GM12891 (cell line): ENCODE data around the gene ABHD6.
"Not testable (repeated sequence)": the region's sequence is repeated elsewhere in the genome, so short reads cannot be mapped to it uniquely, and the experiment has no call there.

Source experiments
- DNase-seq: peaks from one replicate; pipeline ENCODE4 v3.0.0; 2011; ENCODE audit warnings: low spot score; ENCODE audit not compliant: insufficient read length
- FAIRE-seq: peaks from 2 replicates; lab custom pipeline; 2011; peaks lifted over from hg19 to GRCh38; lab: Jason Lieb, UNC
- PAX5 ChIP-seq: IDR thresholded peaks from 2 replicates; pipeline ENCODE4 v1.6.1; 2011; ENCODE audit warnings: low read length, moderate library complexity, mild to moderate bottlenecking; ENCODE audit not compliant: insufficient read depth, severe bottlenecking
- POLR2A ChIP-seq: IDR thresholded peaks from 2 replicates; pipeline ENCODE4 v1.6.1; 2011; ENCODE audit warnings: low read depth, low read length, control low read depth
- POLR2AphosphoS5 ChIP-seq: IDR thresholded peaks from 2 replicates; pipeline ENCODE4 v1.6.1; 2011; ENCODE audit warnings: low read depth, low read length, control low read depth
- POU2F2 ChIP-seq: IDR thresholded peaks from 2 replicates; pipeline ENCODE4 v1.6.1; 2011; ENCODE audit warnings: low read depth, mild to moderate bottlenecking, control low read depth, low read length, moderate library complexity
- SPI1 ChIP-seq: IDR thresholded peaks from 2 replicates; pipeline ENCODE4 v1.6.1; 2011; ENCODE audit warnings: low read depth, low read length, control low read depth
- TAF1 ChIP-seq: IDR thresholded peaks from 2 replicates; pipeline ENCODE4 v1.6.1; 2011; ENCODE audit warnings: low read depth, low read length, control low read depth

The ABHD6 gene

DNA sequence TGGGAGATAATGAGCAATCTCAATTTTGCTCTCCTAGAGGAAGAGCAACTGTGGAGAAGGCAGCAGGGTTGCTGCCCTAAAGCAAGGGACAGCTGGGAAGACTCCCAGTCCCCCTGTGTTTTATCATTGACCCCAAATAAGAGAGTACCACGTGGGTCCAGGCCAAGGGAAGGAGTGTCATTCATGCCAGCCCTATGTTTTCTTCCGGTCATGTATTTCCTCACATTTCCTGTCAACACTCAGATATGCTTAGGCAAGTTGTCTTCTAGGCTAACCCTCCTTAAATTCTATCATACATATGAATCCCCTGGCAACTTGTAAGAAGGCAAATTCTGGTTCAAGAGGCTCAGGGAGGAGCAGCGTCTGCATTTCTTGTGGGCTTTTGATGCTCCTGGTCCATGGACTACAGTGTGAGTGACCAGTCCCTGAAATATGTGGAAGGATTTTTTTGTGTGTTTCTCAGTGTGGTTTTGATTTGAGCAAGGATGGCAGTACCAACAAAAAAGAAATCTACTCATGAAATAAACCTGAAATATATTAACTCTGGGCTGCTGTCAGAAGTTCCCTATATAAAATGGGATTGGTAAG, 36.5 kb downstream of the ABHD6 start:
- TF ChIP-seq SPI1 (no peak), TAF1 (no peak), POLR2AphosphoS5 (no peak), POU2F2 (no peak), PAX5 (no peak), POLR2A (no peak)
- DNase-seq (no peak), FAIRE-seq (no peak)

DNA sequence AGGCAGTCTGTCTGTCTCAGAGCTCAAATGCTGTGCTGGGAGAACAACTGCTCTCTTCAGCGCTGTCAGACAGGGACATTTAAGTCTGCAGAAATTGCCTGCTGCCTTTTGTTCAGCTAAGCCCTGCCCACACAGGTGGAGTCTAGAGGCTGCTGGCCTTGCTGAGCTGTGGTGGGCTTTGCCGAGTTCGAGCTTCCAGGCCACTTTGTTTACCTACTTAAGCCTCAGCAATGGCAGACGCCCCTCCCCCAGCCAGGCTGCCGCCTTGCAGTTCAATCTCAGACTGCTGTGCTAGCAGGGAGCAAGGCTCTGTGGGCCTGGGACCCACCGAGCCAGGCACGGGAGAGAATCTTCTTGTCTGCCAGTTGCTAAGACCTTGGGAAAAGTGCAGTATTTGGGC, 43.5 kb downstream of the ABHD6 start:
- no peak for FAIRE-seq
- TF ChIP-seq POLR2AphosphoS5 = no peak
- no peak for TF ChIP-seq POLR2A
- TF ChIP-seq TAF1 = no peak
- TF ChIP-seq SPI1 = no peak
- no peak for TF ChIP-seq PAX5
- TF ChIP-seq POU2F2 = no peak

DNA sequence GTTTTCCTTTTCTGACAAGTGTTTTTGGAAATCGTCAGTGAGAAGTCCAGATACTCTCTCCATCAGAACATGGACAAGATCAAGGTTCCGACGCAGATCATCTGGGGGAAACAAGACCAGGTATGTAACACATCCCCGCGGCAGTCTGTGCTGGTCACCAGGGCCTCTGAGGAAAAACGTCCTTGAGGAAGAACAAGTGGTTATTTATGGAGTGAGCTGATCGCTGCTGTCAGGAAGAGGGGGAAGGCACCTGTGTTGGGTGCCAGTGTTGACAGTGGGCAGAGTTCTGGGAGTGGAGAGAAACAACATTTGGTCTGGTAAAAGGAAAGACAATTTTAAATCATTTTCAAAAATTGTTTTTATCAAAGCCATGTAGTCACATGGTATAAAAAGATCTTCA, 47.7 kb downstream of the ABHD6 start:
- FAIRE-seq (no peak), DNase-seq (no peak)
- no peak for TF ChIP-seq TAF1
- TF ChIP-seq POLR2A = no peak
- no peak for TF ChIP-seq SPI1
- TF ChIP-seq POU2F2 = no peak
- no peak for TF ChIP-seq PAX5
- no peak for TF ChIP-seq POLR2AphosphoS5

More for the DNA sequence above, 43.5 kb downstream of the ABHD6 start:
- DNase-seq = no peak

GRCh38 chr3:58287354-58287753, 49.8 kb downstream of the ABHD6 start:
- FAIRE-seq (no peak), DNase-seq (no peak)
- TF ChIP-seq POLR2AphosphoS5 = no peak
- no peak for TF ChIP-seq SPI1
- no peak for TF ChIP-seq POLR2A
- no peak for TF ChIP-seq POU2F2
- no peak for TF ChIP-seq TAF1
- TF ChIP-seq PAX5 = no peak

DNA sequence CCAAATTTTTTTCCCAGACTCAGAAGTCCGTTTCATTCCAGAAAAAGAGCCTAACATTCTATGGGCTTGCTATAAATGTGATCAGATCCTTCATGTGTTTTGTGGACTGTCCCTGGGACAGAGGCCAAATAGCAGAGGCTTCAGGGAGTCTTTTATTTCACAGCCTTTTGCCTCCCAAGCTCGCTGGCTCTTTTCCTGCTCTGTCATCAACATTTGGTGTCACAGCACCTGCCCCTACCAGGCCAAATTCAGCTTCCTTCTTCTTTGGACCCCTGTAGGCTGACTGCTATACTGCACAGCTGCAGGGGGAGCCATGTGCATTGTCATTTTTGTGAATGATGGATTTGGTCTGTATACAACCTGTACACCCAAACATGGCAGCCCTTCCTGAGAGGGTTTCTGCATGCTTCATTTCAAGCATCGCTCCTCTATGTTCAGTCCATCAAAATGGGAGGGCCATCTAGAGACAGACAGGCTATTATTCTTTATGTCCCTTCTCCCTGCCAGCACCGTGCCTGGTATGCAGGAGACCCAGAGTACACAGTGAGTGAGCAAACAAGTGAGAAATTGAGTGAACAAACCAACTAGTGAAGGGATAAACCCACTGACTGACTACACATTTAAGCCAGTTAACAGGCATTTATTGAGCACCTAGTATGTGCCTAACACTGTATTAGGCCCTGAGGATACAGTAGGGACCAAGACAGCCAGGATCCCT, 50.6 kb downstream of the ABHD6 start:
- DNase-seq (no peak), FAIRE-seq (no peak)

GRCh38 chr3:58288964-58289613, 51.5 kb downstream of the ABHD6 start:
- DNase-seq, FAIRE-seq: not testable (repeated sequence)

More for the DNA sequence above, 50.6 kb downstream of the ABHD6 start:
- TF ChIP-seq POLR2A = no peak
- TF ChIP-seq POU2F2 = no peak
- TF ChIP-seq SPI1 = no peak
- TF ChIP-seq PAX5 = no peak
- no peak for TF ChIP-seq TAF1
- TF ChIP-seq POLR2AphosphoS5 = no peak

DNA sequence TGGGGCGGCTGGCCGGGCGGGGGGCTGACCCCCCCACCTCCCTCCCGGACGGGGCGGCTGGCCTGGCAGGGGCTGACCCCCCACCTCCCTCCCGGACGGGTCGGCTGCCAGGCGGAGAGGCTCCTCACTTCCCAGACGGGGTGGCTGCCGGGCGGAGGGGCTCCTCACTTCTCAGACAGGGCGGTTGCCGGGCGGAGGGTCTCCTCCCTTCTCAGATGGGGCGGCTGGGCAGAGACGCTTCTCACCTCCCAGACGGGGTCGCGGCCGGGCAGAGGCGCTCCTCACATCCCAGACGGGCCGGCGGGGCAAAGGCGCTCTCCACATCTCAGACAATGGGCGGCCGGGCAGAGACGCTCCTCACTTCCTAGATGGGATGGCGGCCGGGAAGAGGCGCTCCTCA, 52.9 kb downstream of the ABHD6 start:
- DNase-seq, FAIRE-seq: not testable (repeated sequence)

- TF ChIP-seq SPI1 (no peak), TAF1 (no peak), POU2F2 (no peak), POLR2AphosphoS5 (no peak), POLR2A (no peak), PAX5 (no peak)
- DNase-seq = no peak
- FAIRE-seq = no peak
These were observed 54.2 kb downstream of the ABHD6 start for GRCh38 chr3:58291671-58292338.

DNA sequence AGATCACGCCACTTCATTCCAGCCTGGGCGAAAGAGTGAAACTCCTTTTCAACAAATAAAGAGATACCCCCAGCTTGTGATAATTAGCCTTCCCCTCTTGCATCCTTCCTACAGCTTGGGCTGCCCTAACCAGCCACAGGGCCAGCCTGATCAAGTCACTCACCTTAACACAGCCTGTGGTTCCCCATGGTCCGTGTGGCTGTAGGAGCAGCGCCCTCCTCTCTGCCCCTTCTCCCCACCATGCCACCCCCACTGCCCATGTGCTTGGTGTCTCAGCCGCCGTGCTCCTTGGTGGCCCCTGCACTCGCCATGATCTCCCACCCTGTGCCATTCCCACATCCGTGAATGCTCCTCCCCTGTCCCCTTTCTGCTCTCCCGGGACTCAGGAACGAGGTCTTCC, 55.3 kb downstream of the ABHD6 start:
- TF ChIP-seq SPI1 (no peak), PAX5 (no peak), TAF1 (no peak), POLR2AphosphoS5 (no peak), POLR2A (no peak), POU2F2 (no peak)
- no peak for DNase-seq
- FAIRE-seq = no peak

DNA sequence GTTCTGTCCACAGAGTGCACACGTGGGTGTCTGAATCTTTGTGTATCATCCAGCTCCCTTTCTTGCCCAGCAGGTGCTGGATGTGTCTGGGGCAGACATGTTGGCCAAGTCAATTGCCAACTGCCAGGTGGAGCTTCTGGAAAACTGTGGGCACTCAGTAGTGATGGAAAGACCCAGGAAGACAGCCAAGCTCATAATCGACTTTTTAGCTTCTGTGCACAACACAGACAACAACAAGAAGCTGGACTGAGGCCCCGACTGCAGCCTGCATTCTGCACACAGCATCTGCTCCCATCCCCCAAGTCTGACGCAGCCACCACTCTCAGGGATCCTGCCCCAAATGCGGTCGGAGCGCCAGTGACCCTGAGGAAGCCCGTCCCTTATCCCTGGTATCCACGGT, 55.9 kb downstream of the ABHD6 start:
- no peak for FAIRE-seq
- no peak for DNase-seq
- TF ChIP-seq PAX5 = no peak
- TF ChIP-seq SPI1 = no peak
- no peak for TF ChIP-seq POLR2A
- no peak for TF ChIP-seq TAF1
- no peak for TF ChIP-seq POU2F2
- TF ChIP-seq POLR2AphosphoS5 = no peak
